ENCODE data around the gene SLIT3.

The SLIT3 gene

DNA sequence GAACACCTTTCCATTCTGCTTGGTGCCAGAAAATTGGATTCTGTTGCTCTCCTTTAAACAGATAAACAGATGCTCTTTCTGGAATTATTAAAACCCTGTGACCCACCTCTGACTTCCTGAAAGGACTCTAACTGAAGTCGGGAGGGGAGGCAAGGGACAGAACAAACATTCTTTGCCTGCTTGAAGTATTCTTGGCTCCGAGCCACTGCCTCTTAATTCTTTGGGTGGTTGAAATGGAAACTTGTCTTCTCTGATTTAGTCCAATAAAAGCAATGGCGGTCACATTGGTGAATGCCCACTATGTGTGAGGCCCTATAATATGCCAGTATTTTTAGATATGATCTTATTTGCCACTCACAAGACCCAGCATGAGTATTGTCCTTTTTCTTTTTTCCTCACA lies 236.8 kb downstream of the SLIT3 start:
- DNase-seq: no peak

- DNase-seq: no peak
Observed at GRCh38 chr5:169063316-169063953, 237.5 kb downstream of the SLIT3 start.

GRCh38 chr5:169062690-169063089 lies 238.2 kb downstream of the SLIT3 start:
- no peak for DNase-seq

GRCh38 chr5:169054506-169054905 lies 246.4 kb downstream of the SLIT3 start:
- DNase-seq: no peak

DNA sequence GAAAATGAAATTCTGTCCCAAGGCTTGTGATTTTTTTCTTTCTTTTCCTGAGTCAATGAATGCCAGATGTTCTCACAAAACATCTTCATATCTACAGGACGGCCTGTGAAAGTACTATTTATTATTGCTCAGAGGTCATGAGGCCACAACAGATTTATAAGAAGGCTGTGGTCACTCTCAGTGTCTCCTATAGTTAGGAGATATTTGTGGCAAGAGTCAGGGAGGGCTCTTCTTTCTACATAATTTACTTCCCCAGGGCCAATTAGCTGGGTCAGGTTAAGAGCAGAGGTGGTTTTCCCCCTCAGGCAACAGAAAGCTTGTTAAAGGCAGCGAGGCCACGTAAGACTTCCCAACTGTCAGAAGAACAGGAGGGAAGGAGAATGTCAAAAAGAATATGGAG lies 248.7 kb downstream of the SLIT3 start:
- no peak for DNase-seq

GRCh38 chr5:169051351-169051750 lies 249.6 kb downstream of the SLIT3 start:
- DNase-seq: no peak

DNA sequence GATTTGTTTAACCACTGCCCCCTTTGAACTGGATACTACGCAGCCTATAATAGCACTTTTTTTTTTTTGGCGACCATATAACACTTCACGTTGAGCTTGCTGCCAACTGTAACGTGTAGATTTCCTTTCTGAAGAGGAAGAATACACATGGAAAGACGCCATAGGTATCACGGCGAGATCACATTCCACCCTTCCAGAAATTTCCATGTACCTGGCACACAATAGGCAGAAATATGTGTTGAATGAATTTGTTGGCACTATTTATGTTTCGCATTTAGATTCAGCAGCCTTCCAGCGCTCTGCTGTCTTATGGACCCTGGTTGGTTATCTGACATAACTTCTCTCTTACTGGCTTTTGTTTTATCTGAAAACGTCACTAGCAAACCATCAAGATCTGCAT lies 250.3 kb downstream of the SLIT3 start:
- no peak for DNase-seq

- no peak for DNase-seq
Observed at GRCh38 chr5:169050146-169050571, 250.8 kb downstream of the SLIT3 start.

DNA sequence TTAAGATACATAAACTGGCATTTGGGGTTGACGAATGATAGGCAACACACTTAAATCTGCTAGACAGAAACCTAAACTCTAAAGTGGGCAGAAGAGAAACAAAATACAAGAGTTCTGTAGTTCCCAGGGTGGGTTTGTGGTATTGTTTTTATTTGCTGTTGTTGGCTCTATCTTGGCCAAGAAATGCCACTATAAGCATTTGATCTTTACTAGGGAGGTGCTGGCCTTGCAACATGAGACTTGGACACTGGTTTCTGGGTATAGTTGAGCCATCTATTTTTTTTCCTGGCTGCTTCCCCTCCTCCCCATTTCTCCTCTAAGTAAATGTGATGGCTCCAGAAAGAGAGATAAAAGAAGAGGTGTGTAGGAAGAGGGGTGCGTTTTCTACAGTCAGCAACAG lies 251.2 kb downstream of the SLIT3 start:
- no peak for DNase-seq

DNA sequence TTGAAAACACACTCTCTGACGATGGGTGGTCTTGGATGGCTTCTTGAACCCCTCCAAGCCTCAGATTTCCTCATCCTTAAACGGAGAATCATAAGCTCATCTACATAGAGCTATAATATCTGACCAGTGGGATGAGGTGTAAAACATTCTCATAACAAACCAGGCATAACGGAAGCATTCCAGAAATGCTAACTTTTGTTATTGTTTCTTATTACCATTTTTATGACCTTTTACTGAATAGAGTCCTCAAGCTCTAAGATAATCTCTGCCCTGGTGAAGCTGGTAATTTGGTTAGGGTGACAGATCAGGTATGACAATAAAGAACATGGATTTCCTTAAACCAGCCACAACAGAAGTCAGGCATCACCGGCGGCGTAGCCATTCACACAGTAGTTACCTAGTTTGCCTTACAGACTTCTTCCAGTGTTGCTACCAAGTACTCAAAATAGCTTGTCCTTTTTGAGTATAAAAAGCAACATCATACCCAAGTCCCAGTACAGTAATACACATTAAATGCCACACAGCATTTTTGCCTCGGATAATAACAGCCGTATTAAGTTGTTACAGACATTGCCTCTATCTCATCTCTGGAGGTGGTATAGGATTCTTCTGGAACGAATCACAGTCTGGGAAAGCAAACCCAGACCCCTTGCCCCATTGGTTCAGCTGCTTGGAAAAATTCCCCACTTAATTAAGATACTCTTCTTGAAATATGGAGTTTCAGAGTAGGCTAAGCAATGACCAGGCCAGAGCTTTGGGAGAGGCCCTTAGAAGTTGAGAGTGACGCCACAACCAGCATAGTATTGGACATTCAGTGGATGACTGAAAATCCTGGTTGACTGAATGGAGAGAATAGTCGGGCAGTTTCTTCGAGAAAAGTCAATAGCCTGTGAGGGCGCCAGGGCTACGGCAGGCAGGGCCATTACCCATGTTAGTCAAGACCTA lies 252.5 kb downstream of the SLIT3 start:
- no peak for DNase-seq

DNA sequence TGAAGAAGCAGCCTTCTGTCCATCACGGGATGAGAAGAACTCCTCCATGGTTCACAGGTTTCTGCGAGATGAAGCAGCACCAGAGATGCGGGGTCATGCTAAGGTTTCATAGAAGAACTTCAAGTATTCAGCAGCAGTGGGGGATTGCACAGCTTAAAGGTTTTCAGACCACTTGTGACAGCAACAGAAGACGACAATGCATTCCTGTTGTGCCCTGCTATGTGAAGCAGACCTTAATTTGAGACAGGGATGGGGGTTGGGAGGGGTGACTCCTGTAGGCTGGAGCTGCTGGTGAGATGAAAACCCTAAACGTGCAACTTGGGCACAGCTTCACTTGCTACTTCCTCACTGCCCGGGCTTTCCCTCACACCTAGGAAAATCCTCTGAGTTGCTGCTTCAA lies 256.0 kb downstream of the SLIT3 start:
- no peak for DNase-seq

DNA sequence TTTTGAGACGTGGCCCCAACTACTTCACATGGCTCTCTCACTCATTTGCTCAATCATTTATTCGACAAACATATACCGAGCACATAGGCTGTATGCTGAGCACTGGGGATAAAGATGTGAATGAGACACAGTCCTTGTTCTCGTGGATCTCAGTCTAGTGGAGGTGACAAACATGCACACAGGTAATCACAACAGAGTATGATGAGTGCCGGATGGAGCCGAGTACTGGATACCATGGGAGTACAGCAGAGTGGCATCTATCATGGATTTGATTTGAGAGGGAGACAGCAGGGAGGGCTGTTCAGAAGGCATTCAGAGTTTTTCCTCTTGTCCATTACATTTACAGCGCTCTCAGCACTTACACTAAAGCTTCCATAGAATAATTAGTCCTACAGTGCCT lies 259.8 kb downstream of the SLIT3 start:
- no peak for DNase-seq

DNA sequence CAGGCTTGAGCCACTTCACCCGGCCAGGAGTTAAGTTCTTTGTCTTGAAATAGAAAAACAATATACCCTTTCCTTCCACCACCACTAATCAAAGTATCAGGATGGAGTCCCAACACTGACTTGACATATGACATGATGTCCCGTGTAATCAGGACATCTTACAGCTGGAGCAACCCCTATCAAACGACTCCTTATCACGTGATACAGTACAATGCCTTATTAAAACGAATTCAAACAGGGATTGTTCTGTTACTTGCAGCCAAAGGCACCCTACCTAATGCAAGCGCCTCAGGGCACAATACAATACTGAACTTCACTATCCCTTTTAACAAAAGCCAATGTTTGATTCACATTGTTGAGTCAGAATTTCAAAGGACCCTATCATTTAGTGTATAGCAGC lies 261.3 kb downstream of the SLIT3 start:
- no peak for DNase-seq

DNA sequence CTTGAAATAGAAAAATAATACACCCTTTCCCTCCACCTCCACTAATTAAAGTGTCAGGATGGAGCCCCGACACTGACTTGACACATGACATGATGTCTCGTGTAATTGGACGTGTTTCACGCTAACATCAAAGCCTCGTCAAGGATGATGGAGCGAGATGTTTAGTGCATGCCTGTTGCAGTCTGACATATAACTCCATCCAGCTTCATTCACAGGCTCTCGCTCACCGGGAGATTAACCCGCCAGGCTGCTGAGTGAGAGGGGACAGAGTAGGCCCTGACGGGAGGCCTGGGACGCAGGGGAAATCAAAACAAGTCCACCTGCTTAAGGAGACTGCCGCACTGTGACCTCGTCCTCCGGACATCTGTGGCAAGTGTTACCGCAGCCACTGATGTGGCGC lies 263.5 kb downstream of the SLIT3 start:
- no peak for DNase-seq

GRCh38 chr5:169036079-169036805 lies 264.7 kb downstream of the SLIT3 start:
- no peak for DNase-seq

DNA sequence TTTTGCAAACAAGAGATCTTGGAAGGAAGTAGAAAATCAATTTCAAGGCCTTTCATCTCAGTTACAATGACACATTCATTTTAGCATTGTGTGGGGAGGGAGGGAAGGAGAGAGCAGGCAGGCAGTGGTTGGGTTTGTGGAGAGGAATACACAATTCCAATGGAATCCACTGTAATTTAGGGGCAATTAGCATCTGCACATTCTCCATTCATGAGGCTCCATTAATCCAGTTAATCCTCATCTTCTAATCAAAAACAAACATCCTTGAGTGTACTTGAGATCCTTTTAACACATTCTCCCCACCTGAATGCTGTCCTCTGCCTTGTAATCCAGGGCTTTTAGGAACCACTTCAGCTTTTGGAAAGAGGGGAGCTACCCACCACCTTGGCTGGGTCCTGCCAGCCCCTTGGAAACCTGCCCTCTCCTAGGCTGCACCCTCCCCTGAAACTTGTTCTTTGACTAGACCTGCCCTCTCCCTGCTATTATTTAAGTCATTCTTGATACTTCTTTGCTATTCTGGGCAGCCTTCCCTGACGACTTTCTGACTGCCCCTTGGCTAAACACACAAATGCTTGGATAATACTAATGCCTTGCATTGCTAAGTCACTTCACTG lies 271.2 kb downstream of the SLIT3 start:
- DNase-seq: no peak

GRCh38 chr5:169029037-169029436 lies 271.9 kb downstream of the SLIT3 start:
- no peak for DNase-seq

DNA sequence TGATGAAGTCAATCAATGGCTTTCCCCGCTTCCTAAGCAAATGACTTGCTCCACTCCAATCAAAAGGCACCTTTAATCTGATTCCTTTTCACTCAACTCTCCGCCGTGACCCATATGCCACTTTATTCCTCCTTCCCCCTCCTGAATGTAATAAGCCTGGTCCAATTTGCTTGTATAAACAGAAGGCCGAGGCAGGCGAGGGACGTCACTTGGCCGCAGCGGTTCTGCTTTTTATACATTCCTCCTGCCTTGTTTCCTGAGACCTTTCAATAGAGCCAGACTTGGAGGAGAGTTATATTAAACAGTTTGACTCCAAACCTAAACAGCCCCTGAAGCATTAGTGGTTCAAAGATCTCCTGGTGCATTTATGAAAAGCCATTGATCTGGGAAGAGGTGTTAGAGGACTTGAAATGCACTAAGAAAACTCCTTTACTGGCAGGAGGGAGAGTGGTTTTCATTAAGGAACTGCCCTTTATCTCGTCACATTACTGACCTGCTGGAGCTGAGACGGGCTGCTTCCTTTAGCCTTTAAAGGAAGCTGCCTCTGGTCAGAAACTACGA lies 273.4 kb downstream of the SLIT3 start:
- no peak for DNase-seq

DNA sequence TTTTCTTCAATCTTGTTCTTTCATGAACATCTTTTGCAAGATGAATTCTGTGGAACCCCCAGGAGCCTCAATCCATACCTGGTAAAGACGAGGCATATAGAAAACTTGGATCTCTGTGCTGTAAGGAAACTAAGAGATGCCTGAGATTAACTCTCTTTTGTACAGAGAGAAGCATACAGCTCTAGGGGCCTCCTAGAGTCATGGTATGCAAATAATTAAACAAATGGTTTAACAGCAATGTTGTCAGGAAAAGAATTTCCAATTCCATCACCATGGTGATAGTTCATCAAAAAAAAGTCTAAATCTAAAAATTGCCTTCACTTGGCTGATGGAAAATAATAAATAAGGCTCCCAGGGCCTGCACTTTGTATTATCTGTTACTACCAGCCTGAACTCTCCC lies 275.4 kb downstream of the SLIT3 start:
- no peak for DNase-seq

GRCh38 chr5:169024421-169024820 lies 276.5 kb downstream of the SLIT3 start:
- DNase-seq: no peak

DNA sequence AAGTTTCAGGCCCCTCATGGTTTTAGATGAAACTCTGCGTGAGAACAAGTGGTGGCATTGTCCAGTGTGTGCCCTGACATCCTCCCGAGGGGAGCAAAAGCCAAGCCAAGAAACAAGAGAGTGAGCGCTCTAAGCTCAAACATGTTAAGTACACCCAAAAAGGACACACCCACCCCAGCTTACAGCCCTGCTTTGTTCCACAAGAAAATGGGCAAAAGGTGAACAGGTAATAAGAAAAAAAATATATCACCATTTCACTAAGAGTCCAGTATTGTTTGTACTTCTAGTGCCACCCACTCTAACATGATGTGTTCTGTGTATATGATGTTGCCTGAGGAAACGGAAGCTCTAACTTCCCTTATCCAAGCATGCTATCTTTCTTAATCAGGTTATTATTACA lies 278.2 kb downstream of the SLIT3 start:
- DNase-seq: no peak

- DNase-seq: no peak
Observed at GRCh38 chr5:169020102-169020501, 280.8 kb downstream of the SLIT3 start.

DNA sequence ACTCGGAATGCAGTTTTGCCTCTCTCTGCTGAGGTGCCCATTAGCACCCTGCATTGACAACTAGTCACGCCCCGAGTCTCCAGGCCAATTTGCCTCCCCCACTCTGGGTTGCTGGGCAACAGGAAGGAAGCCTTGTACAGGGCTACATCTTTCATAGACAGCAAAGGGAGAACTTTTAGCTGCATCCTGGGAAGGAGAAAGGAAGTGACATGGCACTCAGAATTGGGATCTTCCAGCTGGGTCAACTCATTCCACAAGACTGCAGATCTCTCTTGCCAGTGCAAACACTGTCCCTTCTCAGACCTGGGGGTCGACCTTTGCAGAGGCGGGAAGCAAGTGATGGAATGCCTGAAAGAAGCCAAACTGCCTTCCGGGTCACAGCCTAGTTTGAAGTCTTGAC lies 282.0 kb downstream of the SLIT3 start:
- no peak for DNase-seq
